H1 (cell line): ENCODE results near the gene CELA1. TPM values are rescaled to one million over a fixed set of nuclear protein-coding genes. Genes with fewer than 3 reads are reported as not detected.

Source experiments
- CTCF ChIA-PET: fragments of 300-600 bp; sonication (Branson Sonifier 250); formaldehyde crosslinking; loops from one replicate; lab custom pipeline; 2021; ENCODE audit not compliant: partially characterized antibody; lab: Charles Lee
- POLR2A ChIA-PET: fragments of 300-600 bp; sonication (Branson Sonifier 250); formaldehyde crosslinking; loops from one replicate; lab custom pipeline; 2021; ENCODE audit warnings: inconsistent platforms; ENCODE audit not compliant: partially characterized antibody; lab: Charles Lee
- DNase-seq, 2 experiments: peaks; one replicate each; pipeline versions ENCODE4 v3.0.0 to v3.0.0-alpha.2; 2010 to 2022; ENCODE audit warnings: low spot score in 2 of 2, low read depth in 1 of 2, mixed read lengths in 1 of 2
- FAIRE-seq: peaks from 2 replicates; lab custom pipeline; 2011; peaks lifted over from hg19 to GRCh38; lab: Jason Lieb, UNC
- H2AFZ ChIP-seq: 2 replicates; pipeline ENCODE4 v1.8.1; 2012; ENCODE audit warnings: low read length, inconsistent platforms
- H2AK5ac ChIP-seq: 2 replicates; pipeline ENCODE4 v1.6.1; 2013; ENCODE audit warnings: low read depth, low read length
- H2BK120ac ChIP-seq: replicated peaks from 2 replicates; pipeline ENCODE3; 2013; ENCODE audit warnings: low read depth, low read length, inconsistent platforms
- H2BK12ac ChIP-seq: 2 replicates; pipeline ENCODE4 v1.6.1; 2013; ENCODE audit warnings: low read depth, low read length
- H2BK15ac ChIP-seq: 2 replicates; pipeline ENCODE4 v1.6.1; 2013; ENCODE audit warnings: low read length
- H2BK20ac ChIP-seq: 2 replicates; pipeline ENCODE4 v1.6.1; 2013; ENCODE audit warnings: low read length
- H2BK5ac ChIP-seq: 2 replicates; pipeline ENCODE4 v1.6.1; 2013; ENCODE audit warnings: low read depth, low read length
- H3K14ac ChIP-seq: 2 replicates; pipeline ENCODE4 v1.6.1; 2013; ENCODE audit warnings: inconsistent platforms; ENCODE audit not compliant: insufficient read length
- H3K18ac ChIP-seq: 2 replicates; pipeline ENCODE4 v1.6.1; 2013; ENCODE audit warnings: low read length; ENCODE audit errors: extremely low read depth
- H3K23ac ChIP-seq: 2 replicates; pipeline ENCODE4 v1.6.1; 2013; ENCODE audit warnings: inconsistent platforms; ENCODE audit not compliant: insufficient read length
- H3K23me2 ChIP-seq: 2 replicates; pipeline ENCODE4 v1.6.1; 2013; ENCODE audit warnings: low read depth, low read length
- H3K27ac ChIP-seq: 2 replicates; pipeline ENCODE4 v1.6.1; 2011; ENCODE audit warnings: low read depth, low read length, inconsistent platforms
- H3K27me3 ChIP-seq, 4 experiments: replicated peaks in 1 of 4; 1 replicate in 1 of 4; 2 replicates in 3 of 4; pipeline versions ENCODE4 v1.6.1 to v1.8.1; 2011 to 2013; ENCODE audit warnings: low read length in 3 of 4, mild to moderate bottlenecking in 3 of 4, inconsistent platforms in 2 of 4, mixed read lengths in 2 of 4, moderate library complexity in 1 of 4; ENCODE audit not compliant: control insufficient read depth in 3 of 4, insufficient read depth in 3 of 4; ENCODE audit errors: extremely low read depth in 1 of 4
- H3K36me3 ChIP-seq, 4 experiments: 2 replicates each; pipeline versions ENCODE4 v1.6.1 to v1.8.1; 2011 to 2013; ENCODE audit warnings: mild to moderate bottlenecking in 4 of 4, low read length in 3 of 4, moderate library complexity in 2 of 4, control low read depth in 1 of 4, inconsistent platforms in 1 of 4; ENCODE audit not compliant: insufficient read depth in 4 of 4, control insufficient read depth in 2 of 4
- H3K4ac ChIP-seq: replicated peaks from 2 replicates; pipeline ENCODE3; 2013; ENCODE audit warnings: low read length, low read depth, mixed read lengths, inconsistent platforms; ENCODE audit not compliant: insufficient read length
- H3K4me1 ChIP-seq, 4 experiments: replicated peaks in 1 of 4; 1 replicate in 1 of 4; 2 replicates in 3 of 4; pipeline versions ENCODE4 v1.6.1 to v1.8.1; 2011 to 2013; ENCODE audit warnings: low read length in 3 of 4, inconsistent platforms in 2 of 4, mixed read lengths in 1 of 4; ENCODE audit not compliant: insufficient read depth in 4 of 4, control insufficient read depth in 3 of 4
- H3K4me2 ChIP-seq, 2 experiments: 2 replicates each; pipeline versions ENCODE4 v1.6.1 to v1.8.1; 2011 to 2013; ENCODE audit warnings: low read depth in 2 of 2, low read length in 2 of 2, control low read depth in 1 of 2, inconsistent platforms in 1 of 2, mild to moderate bottlenecking in 1 of 2; ENCODE audit not compliant: insufficient read depth in 1 of 2
- H3K4me3 ChIP-seq, 4 experiments: fragments of 200-600, 300-600 bp in 1 of 4; sonication (generic), shearing (Covaris generic), sonication (Bioruptor Twin) in 1 of 4; 2 replicates each; pipeline versions ENCODE4 v1.5.1 to v1.8.1; 2011 to 2016; ENCODE audit warnings: low read length in 4 of 4, low read depth in 3 of 4, control low read depth in 2 of 4, inconsistent platforms in 2 of 4, mild to moderate bottlenecking in 2 of 4, mixed read lengths in 1 of 4, moderate library complexity in 1 of 4; ENCODE audit not compliant: insufficient read depth in 2 of 4; ENCODE audit errors: extremely low read depth in 1 of 4
- H3K56ac ChIP-seq: replicated peaks from 2 replicates; pipeline ENCODE3; 2013; ENCODE audit warnings: low read depth, mild to moderate bottlenecking, mixed read lengths, low read length, inconsistent platforms; ENCODE audit not compliant: insufficient read length
- H3K79me1 ChIP-seq: 2 replicates; pipeline ENCODE4 v1.6.1; 2013; ENCODE audit warnings: low read depth, low read length, control low read depth
- H3K79me2 ChIP-seq, 2 experiments: 2 replicates each; pipeline versions ENCODE4 v1.6.1 to v1.8.1; 2012 to 2013; ENCODE audit warnings: low read length in 2 of 2, mild to moderate bottlenecking in 2 of 2, inconsistent platforms in 1 of 2; ENCODE audit not compliant: insufficient read depth in 2 of 2, control insufficient read depth in 1 of 2
- H3K9ac ChIP-seq, 4 experiments: replicated peaks in 1 of 4; 1 replicate in 1 of 4; 2 replicates in 3 of 4; pipeline versions ENCODE4 v1.6.1 to v1.8.1; 2011 to 2013; ENCODE audit warnings: low read depth in 3 of 4, low read length in 3 of 4, control low read depth in 2 of 4, mild to moderate bottlenecking in 2 of 4, moderate library complexity in 2 of 4, inconsistent platforms in 1 of 4; ENCODE audit errors: extremely low read depth in 1 of 4
- H3K9me3 ChIP-seq, 2 experiments: 2 replicates each; pipeline versions ENCODE4 v1.6.1 to v1.8.1; 2012 to 2013; ENCODE audit warnings: mild to moderate bottlenecking in 2 of 2, moderate library complexity in 2 of 2, control low read depth in 1 of 2, inconsistent platforms in 1 of 2, low read depth in 1 of 2, low read length in 1 of 2, mixed read lengths in 1 of 2; ENCODE audit not compliant: insufficient read depth in 2 of 2
- H4K20me1 ChIP-seq, 2 experiments: replicated peaks in 1 of 2; 2 replicates each; pipeline versions ENCODE3 to v1.8.1; 2011 to 2013; ENCODE audit warnings: inconsistent platforms in 2 of 2, low read length in 2 of 2, mild to moderate bottlenecking in 1 of 2; ENCODE audit not compliant: insufficient read depth in 2 of 2, control insufficient read depth in 1 of 2
- H4K5ac ChIP-seq: 2 replicates; pipeline ENCODE4 v1.6.1; 2013; ENCODE audit warnings: low read length, low read depth, mixed read lengths, inconsistent platforms; ENCODE audit not compliant: insufficient read length
- H4K8ac ChIP-seq: 2 replicates; pipeline ENCODE4 v1.8.0; 2013; ENCODE audit warnings: mild to moderate bottlenecking, moderate library complexity, low read length, inconsistent platforms; ENCODE audit not compliant: insufficient read depth; ENCODE audit errors: extremely low read depth
- H4K91ac ChIP-seq: replicated peaks from 2 replicates; pipeline ENCODE3; 2013; ENCODE audit warnings: low read length, mixed read lengths, inconsistent platforms; ENCODE audit not compliant: insufficient read length
- FOSL1 ChIP-seq: IDR thresholded peaks from 2 replicates; pipeline ENCODE4 v1.6.1; 2011; ENCODE audit warnings: mild to moderate bottlenecking, low read depth, low read length, moderate library complexity; ENCODE audit not compliant: insufficient read depth
- JUN ChIP-seq: IDR thresholded peaks from 2 replicates; pipeline ENCODE4 v1.6.1; 2011; ENCODE audit warnings: low read depth, mild to moderate bottlenecking, improper control_type of control experiment, low read length
- NANOG ChIP-seq: IDR thresholded peaks from 2 replicates; pipeline ENCODE4 v1.6.1; 2011; ENCODE audit warnings: low read length, low read depth, mild to moderate bottlenecking, inconsistent platforms; ENCODE audit not compliant: insufficient read depth, poor library complexity, severe bottlenecking
- POLR2AphosphoS5 ChIP-seq: IDR thresholded peaks from 2 replicates; pipeline ENCODE4 v1.6.1; 2011; ENCODE audit warnings: low read depth, low read length
- RAD21 ChIP-seq, 2 experiments: IDR thresholded peaks in 1 of 2; conservative IDR thresholded peaks in 1 of 2; 2 replicates each; pipeline ENCODE4 v1.6.1; 2011; ENCODE audit warnings: low read depth in 2 of 2, low read length in 2 of 2, improper control_type of control experiment in 1 of 2, inconsistent platforms in 1 of 2, mild to moderate bottlenecking in 1 of 2, moderate library complexity in 1 of 2
- RNF2 ChIP-seq: fragments of 200-900, 300-1000 bp; sonication (generic); IDR thresholded peaks from 2 replicates; pipeline ENCODE4 v1.7.1; 2016; ENCODE audit warnings: borderline replicate concordance, low read depth, mild to moderate bottlenecking, antibody characterized with exemption, low read length; ENCODE audit not compliant: poor library complexity, severe bottlenecking; ENCODE audit errors: missing control alignments
- WGBS, 2 experiments: shearing (Covaris generic) in 1 of 2; methylation state at CpG; one replicate each; pipeline versions ENCODE4 v1.1.6 to v1.1.7; 2013 to 2015; ENCODE audit warnings: low lambda C conversion rate in 2 of 2, mixed read lengths in 2 of 2, inconsistent platforms in 1 of 2, low coverage in 1 of 2, missing lambda C conversion rate in 1 of 2; ENCODE audit not compliant: insufficient replicate concordance in 2 of 2, insufficient coverage in 1 of 2, insufficient read length in 1 of 2; ENCODE audit errors: extremely low coverage in 1 of 2, missing lambda C conversion rate in 1 of 2; 5-methylcytosine and 5-hydroxymethylcytosine counted together
- polyA plus RNA-seq, 7 experiments: library from polyadenylated mRNA; depleted of rRNA in 3 of 7; stranded (reverse) in 5 of 7; unstranded in 2 of 7; fragments of >200 nt in 5 of 7; fragments of 200-250 nt in 2 of 7; gene quantifications; 1 replicate in 5 of 7; 2 replicates in 1 of 7; 4 replicates in 1 of 7; pipeline versions ENCODE4 v1.2.1 to v1.2.3, GENCODE V29; 2011 to 2013; ENCODE audit warnings: missing spikeins in 2 of 7, mixed read lengths in 2 of 7
- total RNA-seq: library from RNA; stranded (reverse); fragmentation: NEBNext Ultra II Directional; extraction: Animal tissue kit (Norgen Biotek cat#: 25700); gene quantifications from 2 replicates; pipeline ENCODE4 v1.2.1, GENCODE V29; 2021
- TF ChIP-seq, protein P1 (sequence below), 3 experiments: IDR thresholded peaks; 1 replicate in 2 of 3; 2 replicates in 1 of 3; pipeline versions ENCODE4 v1.5.1 to v1.6.1; 2011; ENCODE audit warnings: low read length in 3 of 3, mild to moderate bottlenecking in 3 of 3, inconsistent platforms in 2 of 3, low read depth in 1 of 3, moderate library complexity in 1 of 3; ENCODE audit not compliant: insufficient read depth in 1 of 3; ENCODE audit errors: control extremely low read depth in 1 of 3

Gene CELA1
- total and polyA plus RNA-seq, 2 of the 8 experiments (the other 6 are each of a cell fraction or from before 2014, with no cell fraction given), result 0.09 TPM; not detected in 1

DNA sequence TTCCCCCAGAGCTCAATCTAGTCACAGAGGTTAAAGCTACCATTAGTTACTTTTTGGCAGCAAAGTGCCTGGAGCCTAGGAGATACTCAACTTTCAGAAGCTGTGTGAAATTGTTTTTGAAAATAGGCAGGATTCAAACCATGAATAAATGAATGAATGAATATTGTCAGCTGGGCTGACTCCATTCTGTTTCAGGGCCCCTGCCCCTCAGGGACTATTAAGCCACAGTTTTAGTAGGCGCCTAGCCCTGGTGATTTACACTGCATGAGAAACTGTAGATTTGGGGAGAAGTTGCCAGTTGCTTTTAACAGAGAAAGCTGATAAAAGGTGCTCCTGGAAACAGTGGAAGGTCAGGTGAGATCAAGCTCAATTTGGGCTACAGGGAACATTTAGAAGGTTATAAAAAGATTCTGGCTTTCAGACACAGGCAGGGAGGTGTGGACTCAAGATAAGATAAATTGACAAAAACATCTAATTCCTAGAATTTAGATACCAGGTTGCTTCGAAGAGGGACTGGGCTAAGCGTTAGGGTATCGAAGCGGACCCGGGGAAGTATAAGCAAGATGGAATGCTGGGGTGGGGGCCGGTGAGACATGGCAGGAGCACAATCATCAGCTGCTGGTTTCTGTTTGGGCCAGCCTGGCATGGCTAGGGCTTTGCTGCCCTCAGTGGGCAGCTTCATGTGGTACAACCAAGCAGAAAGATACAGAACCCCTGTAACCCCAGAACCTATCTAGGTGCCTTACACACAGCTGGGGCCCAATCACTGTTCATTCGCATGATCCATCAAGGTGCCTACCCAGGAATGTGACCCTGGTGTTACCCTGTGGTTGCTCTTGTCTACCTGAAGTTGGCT is 14.9 kb upstream of the CELA1 start:
- Histone ChIP-seq H3K36me3 (peaks cover 0 to 17% (median 3%) of the 10 kb centered on the region in 4 experiments; a peak in 4 of 8 replicates), H3K18ac (no peak overlapping the region), H3K23ac (no peak overlapping the region), H3K79me2 (no peaks in the 10 kb centered on the region), H3K4me2 (no peak overlapping the region), H3K27ac (no peak overlapping the region), H2BK5ac (no peak overlapping the region), H3K23me2 (no peaks in the 10 kb centered on the region), H2BK12ac (no peak overlapping the region), H3K4me1 (no peaks in the 10 kb centered on the region; a peak in 1 of 7 replicates), H2BK20ac (no peak overlapping the region), H3K9me3 (no peaks in the 10 kb centered on the region), H2AFZ (no peak overlapping the region), H4K91ac (no peak overlapping the region), H3K56ac (no peak overlapping the region), H4K8ac (no peak overlapping the region), H3K4ac (no peak overlapping the region), H3K9ac (no peak overlapping the region; a peak in 1 of 7 replicates), H2BK120ac (no peak overlapping the region), H2BK15ac (no peak overlapping the region), H4K5ac (no peak overlapping the region), H3K4me3 (no peak overlapping the region), H3K14ac (no peak overlapping the region), H4K20me1 (no peaks in the 10 kb centered on the region), H3K27me3 (no peaks in the 10 kb centered on the region), H3K79me1 (no peaks in the 10 kb centered on the region), H2AK5ac (no peak overlapping the region)
- CTCF ChIA-PET, result interaction anchor here (0.6 to 4.4 kb wide), 10 partner anchors 8 to 314 kb away, joined by 3 to 44 read pairs (median 3); no protein-coding TSS in a partner anchor
- POLR2A ChIA-PET, result interaction anchor here (1.1 to 1.4 kb wide), 3 partner anchors 9 to 11 kb away, joined by 3 to 4 read pairs (median 3); no protein-coding TSS in a partner anchor
- TF ChIP-seq NANOG (no peak), JUN (no peak), RAD21 (IDR thresholded peaks at IDR 0.05 in 1 of 2, conservative IDR thresholded peaks at IDR 0.05 in 1 of 2; ENCODE audit: low read depth in 2 of 2, low read length in 2 of 2) (peak in 1 of 2 experiments; percentile 4; a peak in 1 of 4 replicates), FOSL1 (no peak), POLR2AphosphoS5 (no peak), RNF2 (no peak)
- TF ChIP-seq, protein P1, sequence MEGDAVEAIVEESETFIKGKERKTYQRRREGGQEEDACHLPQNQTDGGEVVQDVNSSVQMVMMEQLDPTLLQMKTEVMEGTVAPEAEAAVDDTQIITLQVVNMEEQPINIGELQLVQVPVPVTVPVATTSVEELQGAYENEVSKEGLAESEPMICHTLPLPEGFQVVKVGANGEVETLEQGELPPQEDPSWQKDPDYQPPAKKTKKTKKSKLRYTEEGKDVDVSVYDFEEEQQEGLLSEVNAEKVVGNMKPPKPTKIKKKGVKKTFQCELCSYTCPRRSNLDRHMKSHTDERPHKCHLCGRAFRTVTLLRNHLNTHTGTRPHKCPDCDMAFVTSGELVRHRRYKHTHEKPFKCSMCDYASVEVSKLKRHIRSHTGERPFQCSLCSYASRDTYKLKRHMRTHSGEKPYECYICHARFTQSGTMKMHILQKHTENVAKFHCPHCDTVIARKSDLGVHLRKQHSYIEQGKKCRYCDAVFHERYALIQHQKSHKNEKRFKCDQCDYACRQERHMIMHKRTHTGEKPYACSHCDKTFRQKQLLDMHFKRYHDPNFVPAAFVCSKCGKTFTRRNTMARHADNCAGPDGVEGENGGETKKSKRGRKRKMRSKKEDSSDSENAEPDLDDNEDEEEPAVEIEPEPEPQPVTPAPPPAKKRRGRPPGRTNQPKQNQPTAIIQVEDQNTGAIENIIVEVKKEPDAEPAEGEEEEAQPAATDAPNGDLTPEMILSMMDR (IDR thresholded peaks at IDR 0.05; ENCODE audit: control extremely low read depth in 1 of 3, insufficient read depth in 1 of 3, low read depth in 1 of 3, low read length in 3 of 3), result 0 out of 4 replicates have a peak, but pooled peaks of 1 of the 3 experiments have one; percentile 11
- DNase-seq (no peak), FAIRE-seq (no peak)
- 73% methylated on average over 8 of the region's 8 CpGs; no CpG with 5 or more reads in 1 of the 2 experiments for WGBS, 2 experiments
